Endothelial cell of umbilical vein (primary cell): Measurements from ENCODE around the gene CIB2. TPM values are rescaled to one million over a fixed set of nuclear protein-coding genes. Genes with fewer than 3 reads are reported as not detected.

Source experiments
- BruUV-seq: library from RNA; stranded (reverse); fragments of 400-500 nt; replicated peaks from 2 replicates; lab custom pipeline; 2021; lab: Mats Ljungman, UMichigan
- CTCF ChIA-PET: fragments of 300-600, 350-600 bp; sonication (Branson Sonifier 250); formaldehyde crosslinking; loops from one replicate; lab custom pipeline; 2021; ENCODE audit warnings: antibody characterized with exemption, inconsistent platforms; lab: Charles Lee
- POLR2A ChIA-PET: fragments of 300-600, 350-600 bp; sonication (Branson Sonifier 250); formaldehyde crosslinking; loops from one replicate; lab custom pipeline; 2021; ENCODE audit warnings: antibody characterized with exemption, inconsistent platforms; lab: Charles Lee
- DNase-seq: peaks from one replicate; pipeline ENCODE4 v3.0.0-alpha.2; 2011; ENCODE audit warnings: low read depth, low spot score
- FAIRE-seq: peaks from 2 replicates; lab custom pipeline; 2011; peaks lifted over from hg19 to GRCh38; lab: Jason Lieb, UNC
- H2AFZ ChIP-seq: 2 replicates; pipeline ENCODE4 v1.6.0; 2012; ENCODE audit warnings: low read depth, low read length, control low read depth, inconsistent platforms
- H3K27ac ChIP-seq: 2 replicates; pipeline ENCODE4 v1.5.1; 2011; ENCODE audit warnings: low read depth, mild to moderate bottlenecking, control low read depth, low read length, moderate library complexity; ENCODE audit not compliant: insufficient read depth
- H3K27me3 ChIP-seq, 2 experiments: 2 replicates each; pipeline versions ENCODE4 v1.6.0 to v1.6.1; 2011; ENCODE audit warnings: low read length in 2 of 2, mixed read lengths in 1 of 2; ENCODE audit not compliant: control insufficient read depth in 2 of 2, insufficient read depth in 2 of 2
- H3K36me3 ChIP-seq, 2 experiments: 2 replicates in 1 of 2; 3 replicates in 1 of 2; pipeline ENCODE4 v1.5.1; 2011; ENCODE audit warnings: low read length in 2 of 2, mild to moderate bottlenecking in 1 of 2, moderate library complexity in 1 of 2; ENCODE audit not compliant: control insufficient read depth in 2 of 2, insufficient read depth in 2 of 2; ENCODE audit errors: extremely low read depth in 1 of 2
- H3K4me1 ChIP-seq: 3 replicates; pipeline ENCODE4 v1.5.1; 2011; ENCODE audit warnings: mild to moderate bottlenecking, low read length; ENCODE audit not compliant: control insufficient read depth, insufficient read depth; ENCODE audit errors: extremely low read depth
- H3K4me2 ChIP-seq: 2 replicates; pipeline ENCODE4 v1.6.1; 2011; ENCODE audit warnings: low read length, control low read depth, mixed read lengths; ENCODE audit not compliant: insufficient read depth
- H3K4me3 ChIP-seq, 3 experiments: fragments of 200-600 bp in 1 of 3; sonication (generic), shearing (Covaris generic) in 1 of 3; replicated peaks in 1 of 3; 2 replicates each; pipeline ENCODE4 v1.5.1; 2011 to 2016; ENCODE audit warnings: control low read depth in 3 of 3, low read length in 3 of 3, mild to moderate bottlenecking in 2 of 3, inconsistent platforms in 1 of 3, low read depth in 1 of 3, moderate library complexity in 1 of 3; ENCODE audit not compliant: insufficient read depth in 1 of 3
- H3K79me2 ChIP-seq: 2 replicates; pipeline ENCODE4 v1.6.0; 2012; ENCODE audit warnings: low read length, inconsistent platforms; ENCODE audit not compliant: control insufficient read depth, insufficient read depth
- H3K9ac ChIP-seq: replicated peaks from 2 replicates; pipeline ENCODE3; 2011; ENCODE audit warnings: low read length, control low read depth; ENCODE audit not compliant: insufficient read depth; ENCODE audit errors: extremely low read depth
- H3K9me1 ChIP-seq: replicated peaks from 3 replicates; pipeline ENCODE4 v1.6.0; 2011; ENCODE audit warnings: mild to moderate bottlenecking, low read length; ENCODE audit not compliant: control insufficient read depth, insufficient read depth; ENCODE audit errors: extremely low read depth
- H3K9me3 ChIP-seq: replicated peaks from 2 replicates; pipeline ENCODE4 v1.5.1; 2012; ENCODE audit warnings: low read length, inconsistent platforms; ENCODE audit not compliant: control insufficient read depth, insufficient read depth
- H4K20me1 ChIP-seq: replicated peaks from 2 replicates; pipeline ENCODE3; 2011; ENCODE audit warnings: mild to moderate bottlenecking, low read length; ENCODE audit not compliant: control insufficient read depth, insufficient read depth; ENCODE audit errors: extremely low read depth
- EZH2 ChIP-seq: IDR thresholded peaks from 2 replicates; pipeline ENCODE4 v1.6.1; 2012; ENCODE audit warnings: borderline replicate concordance, low read depth, mild to moderate bottlenecking, moderate library complexity, low read length, inconsistent platforms; ENCODE audit not compliant: severe bottlenecking
- FOS ChIP-seq: IDR thresholded peaks from 2 replicates; pipeline ENCODE4 v1.6.1; 2011; ENCODE audit warnings: mild to moderate bottlenecking, low read length, moderate library complexity, borderline replicate concordance; ENCODE audit not compliant: insufficient read depth
- GATA2 ChIP-seq: IDR thresholded peaks from 2 replicates; pipeline ENCODE4 v1.7.0; 2011; ENCODE audit warnings: low read depth, mild to moderate bottlenecking, moderate library complexity, mixed read lengths, low read length; ENCODE audit not compliant: insufficient read length, insufficient read depth
- JUN ChIP-seq: IDR thresholded peaks from 2 replicates; pipeline ENCODE4 v1.6.1; 2011; ENCODE audit warnings: borderline replicate concordance, low read depth; ENCODE audit not compliant: insufficient read length, insufficient read depth
- MYC ChIP-seq: IDR thresholded peaks from one replicate; pipeline ENCODE4 v1.6.1; 2011; ENCODE audit warnings: mild to moderate bottlenecking, low read depth, low read length
- POLR2A ChIP-seq: IDR thresholded peaks from 2 replicates; pipeline ENCODE4 v1.6.1; 2012; ENCODE audit warnings: low read depth, mild to moderate bottlenecking, control low read depth, low read length
- POLR2AphosphoS5 ChIP-seq: IDR thresholded peaks from 2 replicates; pipeline ENCODE4 v1.6.1; 2012; ENCODE audit warnings: low read depth, mild to moderate bottlenecking, control low read depth, low read length, moderate library complexity; ENCODE audit not compliant: insufficient read depth
- dilution Hi-C: fragments of 300-500 bp; cut with MboI; formaldehyde crosslinking; loops from one replicate; pipeline ENCODE4 v1.15.0; 2019; ENCODE audit warnings: low sequenced_read_pairs; ENCODE audit not compliant: extremely low pct_ligation_motif_present
- intact Hi-C: fragments of 100-400 bp; cut with micrococcal nuclease; formaldehyde crosslinking; loops from one replicate; pipeline ENCODE4 v1.10.0; 2022
- polyA plus RNA-seq, 4 experiments: library from polyadenylated mRNA; depleted of rRNA in 3 of 4; stranded (reverse) in 3 of 4; unstranded in 1 of 4; fragments of >200 nt; gene quantifications; 2 replicates each; pipeline versions ENCODE4 v1.2.1 to v1.2.3, GENCODE V29; 2011 to 2012; ENCODE audit warnings: missing spikeins in 1 of 4
- total RNA-seq: library from RNA; stranded (reverse); gene quantifications from 2 replicates; pipeline ENCODE4 v1.2.3, GENCODE V29; 2021
- TF ChIP-seq, protein P1 (sequence below), 2 donors: IDR thresholded peaks; 1 replicate in 1 of 2; 2 replicates in 1 of 2; pipeline ENCODE4 v1.5.1; 2011; ENCODE audit warnings: low read length in 2 of 2, mild to moderate bottlenecking in 2 of 2, moderate library complexity in 2 of 2, control low read depth in 1 of 2, inconsistent platforms in 1 of 2, low read depth in 1 of 2; ENCODE audit not compliant: insufficient read depth in 1 of 2; ENCODE audit errors: extremely low read depth in 1 of 2
- TF ChIP-seq, protein P2 (sequence below): IDR thresholded peaks from 2 replicates; pipeline ENCODE4 v1.6.1; 2011; ENCODE audit not compliant: insufficient read depth, insufficient read length

Gene CIB2
- total and polyA plus RNA-seq, 2 donors (not counting 3 experiments of a cell fraction or from before 2014, with no cell fraction given): 4.0 to 7.7 TPM

DNA sequence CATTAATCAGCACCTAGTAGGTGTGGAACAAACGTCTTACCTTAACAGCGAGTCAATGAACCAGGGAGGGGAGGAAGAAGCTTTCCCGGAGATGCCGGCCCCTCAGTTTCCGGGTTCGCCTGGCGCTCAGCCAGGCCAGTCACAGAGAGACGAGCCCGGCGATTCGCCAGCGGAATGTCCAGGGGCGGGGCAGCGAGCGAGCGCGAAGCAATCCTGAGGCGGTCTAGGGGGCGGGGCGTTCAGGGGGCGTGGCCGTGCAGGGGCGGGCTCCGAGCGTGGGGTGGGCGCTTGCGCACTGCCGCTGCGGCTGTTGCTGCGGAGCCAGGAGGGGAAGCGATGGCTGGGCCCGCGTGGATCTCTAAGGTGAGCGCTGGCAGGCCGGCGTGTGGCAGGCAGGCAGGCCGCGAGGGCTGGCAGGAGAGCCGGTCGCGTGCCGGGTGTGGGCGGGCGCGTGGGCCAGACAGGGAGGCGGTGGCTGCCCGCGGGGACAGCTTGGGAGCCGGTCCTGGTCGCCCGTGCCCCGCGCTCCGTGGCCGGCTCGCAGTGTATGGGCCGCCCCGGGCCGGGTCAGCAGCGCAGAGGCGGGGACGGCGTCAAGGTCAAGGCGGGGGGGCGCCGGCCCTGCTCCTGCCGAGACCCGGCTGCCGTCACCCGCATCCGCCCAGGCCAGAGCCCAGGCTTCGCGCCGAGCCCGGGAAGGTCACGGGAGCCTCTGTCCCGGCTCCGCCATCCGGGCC is 18.0 kb upstream of the CIB2 start, which contains the start of gene IDH3A:
Gene IDH3A, plus strand, starts transcription at position 295 of the 737 bp plus-strand sequence. Its CDS starts 42 bp downstream, at position 337.
- FAIRE-seq (peak; percentile 89), DNase-seq (peak; percentile 95)
- no TSS peak for BruUV-seq
- dilution Hi-C loops (no loop called here), intact Hi-C loops (loop anchor here (1.0 kb wide), 3 partner anchors 18 to 289 kb away; partner anchors contain the start of genes CIB2, IREB2 and SKIC8)
- Histone ChIP-seq H3K4me1 (peaks cover 11% of the 10 kb centered on the region), H3K9me1 (no peaks in the 10 kb centered on the region), H4K20me1 (no peaks in the 10 kb centered on the region), H3K4me3 (peak within 1 kb of the TSS; percentile 54 to 94 (median 71)), H3K4me2 (peak within 1 kb of the TSS; percentile 100), H3K27ac (peak within 1 kb of the TSS; percentile 81), H3K9me3 (no peaks in the 10 kb centered on the region), H3K79me2 (peaks cover 21% of the 10 kb centered on the region), H3K36me3 (no peaks in the 10 kb centered on the region), H3K9ac (peak within 1 kb of the TSS; percentile 91), H3K27me3 (no peaks in the 10 kb centered on the region), H2AFZ (peak within 1 kb of the TSS; percentile 90)
- CTCF ChIA-PET: interaction anchor here (1.4 to 3.5 kb wide), 6 partner anchors 10 to 47 kb away, joined by 3 to 26 read pairs (median 8); partner anchors contain the start of gene CIB2
- no peak for TF ChIP-seq EZH2
- TF ChIP-seq MYC: no peak
- peak; percentile 64 for TF ChIP-seq POLR2A
- peak; percentile 75 for TF ChIP-seq POLR2AphosphoS5
- POLR2A ChIA-PET: interaction anchor here (0.6 kb wide), 1 partner anchor 150 kb away, joined by 3 read pairs; the partner anchor contains the start of gene SKIC8

DNA sequence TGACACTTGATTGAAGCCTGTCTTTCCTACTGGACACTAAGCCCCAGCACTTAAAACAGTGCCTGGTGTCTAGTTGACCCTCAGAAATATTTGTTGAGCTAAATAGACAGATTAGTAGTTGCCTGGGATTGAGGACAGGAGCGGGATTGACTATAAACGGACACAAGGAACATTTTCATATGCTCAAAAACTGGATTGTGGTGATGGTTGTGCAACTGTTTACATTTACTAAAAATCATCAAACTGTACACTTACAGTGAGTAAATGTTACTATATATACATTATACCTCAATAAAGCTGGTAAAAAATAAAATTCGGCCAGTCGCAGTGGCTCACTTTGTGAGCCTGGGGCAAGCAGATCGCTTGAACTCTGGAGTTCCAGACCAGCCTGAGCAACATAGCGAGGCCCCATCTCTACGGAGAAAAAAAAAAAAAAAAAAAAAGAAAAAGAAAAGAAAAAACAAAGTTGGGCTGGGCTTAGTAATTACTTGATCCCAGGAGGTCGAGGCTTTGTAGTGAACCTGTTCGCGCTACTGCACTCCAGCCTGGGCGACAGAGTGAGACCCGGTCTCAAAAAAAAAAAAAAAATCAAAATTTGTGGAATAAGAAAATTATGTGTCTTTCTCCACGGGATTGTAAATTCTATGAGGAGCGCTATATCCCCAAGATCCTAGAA is 17.3 kb upstream of the CIB2 start:
- intact Hi-C loops: loop anchor here (1.0 kb wide), 3 partner anchors 17 to 290 kb away; partner anchors contain the start of genes CIB2, IREB2 and SKIC8
- peaks cover 11% of the 10 kb centered on the region for H3K4me1 ChIP-seq
- dilution Hi-C loops: no loop called here
- peak overlapping the region; percentile 91 for H3K9ac ChIP-seq
- H3K27ac ChIP-seq: peak overlapping the region; percentile 81
- no peaks in the 10 kb centered on the region for H3K36me3 ChIP-seq
- TSS peak; percentile 86 for BruUV-seq
- DNase-seq: no peak
- no peak for FAIRE-seq
- peak overlapping the region; percentile 100 for H3K4me2 ChIP-seq
- TF ChIP-seq, protein P1, sequence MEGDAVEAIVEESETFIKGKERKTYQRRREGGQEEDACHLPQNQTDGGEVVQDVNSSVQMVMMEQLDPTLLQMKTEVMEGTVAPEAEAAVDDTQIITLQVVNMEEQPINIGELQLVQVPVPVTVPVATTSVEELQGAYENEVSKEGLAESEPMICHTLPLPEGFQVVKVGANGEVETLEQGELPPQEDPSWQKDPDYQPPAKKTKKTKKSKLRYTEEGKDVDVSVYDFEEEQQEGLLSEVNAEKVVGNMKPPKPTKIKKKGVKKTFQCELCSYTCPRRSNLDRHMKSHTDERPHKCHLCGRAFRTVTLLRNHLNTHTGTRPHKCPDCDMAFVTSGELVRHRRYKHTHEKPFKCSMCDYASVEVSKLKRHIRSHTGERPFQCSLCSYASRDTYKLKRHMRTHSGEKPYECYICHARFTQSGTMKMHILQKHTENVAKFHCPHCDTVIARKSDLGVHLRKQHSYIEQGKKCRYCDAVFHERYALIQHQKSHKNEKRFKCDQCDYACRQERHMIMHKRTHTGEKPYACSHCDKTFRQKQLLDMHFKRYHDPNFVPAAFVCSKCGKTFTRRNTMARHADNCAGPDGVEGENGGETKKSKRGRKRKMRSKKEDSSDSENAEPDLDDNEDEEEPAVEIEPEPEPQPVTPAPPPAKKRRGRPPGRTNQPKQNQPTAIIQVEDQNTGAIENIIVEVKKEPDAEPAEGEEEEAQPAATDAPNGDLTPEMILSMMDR (IDR thresholded peaks at IDR 0.05; ENCODE audit: extremely low read depth in 1 of 2, insufficient read depth in 1 of 2, low read depth in 1 of 2, low read length in 2 of 2): no peak
- TF ChIP-seq, protein P2, sequence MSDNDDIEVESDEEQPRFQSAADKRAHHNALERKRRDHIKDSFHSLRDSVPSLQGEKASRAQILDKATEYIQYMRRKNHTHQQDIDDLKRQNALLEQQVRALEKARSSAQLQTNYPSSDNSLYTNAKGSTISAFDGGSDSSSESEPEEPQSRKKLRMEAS: no peak
- no peak for TF ChIP-seq POLR2AphosphoS5
- TF ChIP-seq EZH2: no peak
- TF ChIP-seq FOS: no peak
- TF ChIP-seq GATA2: no peak
- no peak for TF ChIP-seq JUN
- no peak for TF ChIP-seq MYC
- TF ChIP-seq POLR2A: no peak
- H3K27me3 ChIP-seq: no peaks in the 10 kb centered on the region
- H3K9me3 ChIP-seq: no peaks in the 10 kb centered on the region
- no peaks in the 10 kb centered on the region for H4K20me1 ChIP-seq
- H3K9me1 ChIP-seq: no peaks in the 10 kb centered on the region
- peak overlapping the region; percentile 90 for H2AFZ ChIP-seq
- ChIA-PET POLR2A (interaction anchor here (0.6 kb wide), 1 partner anchor 151 kb away, joined by 3 read pairs; the partner anchor contains the start of gene SKIC8), CTCF (interaction anchor here (1.4 to 3.5 kb wide), 6 partner anchors 9 to 47 kb away, joined by 3 to 26 read pairs (median 8); partner anchors contain the start of gene CIB2)
- H3K79me2 ChIP-seq: peaks cover 21% of the 10 kb centered on the region
- H3K4me3 ChIP-seq: peak overlapping the region; percentile 54 to 94 (median 71)
